Heart left ventricle (tissue), 16 donors: ENCODE results near the gene UBE2M. TPM values are rescaled to one million over a fixed set of nuclear protein-coding genes. Genes with fewer than 3 reads are reported as not detected.

Experiments used
- ATAC-seq, 4 donors: fragments of 200-7000 bp; cut with Tn5 transposase; one replicate each; pipeline ENCODE4 v1.9.1; 2020 to 2022; ENCODE audit warnings: moderate library complexity in 4 of 4, mild to moderate bottlenecking in 3 of 4, moderate number of reproducible peaks in 1 of 4
- DNase-seq, 5 donors: peaks; one replicate each; pipeline ENCODE4 v3.0.0-alpha.2; 2020
- H3K27ac ChIP-seq, 12 donors: fragments of 200-600 bp; sonication (generic) in 4 of 12; one replicate each; pipeline versions ENCODE4 v1.5.0 to v1.8.0; 2016 to 2022; ENCODE audit warnings: mild to moderate bottlenecking in 2 of 12
- H3K27me3 ChIP-seq, 9 donors: fragments of 200-600 bp; sonication (generic) in 2 of 9; one replicate each; pipeline versions ENCODE4 v1.5.1 to v1.8.0; 2016 to 2022; ENCODE audit warnings: mild to moderate bottlenecking in 3 of 9
- H3K36me3 ChIP-seq, 9 donors: fragments of 200-600 bp; sonication (generic) in 2 of 9; one replicate each; pipeline versions ENCODE4 v1.5.0 to v1.8.0; 2018 to 2022; ENCODE audit warnings: mild to moderate bottlenecking in 2 of 9
- H3K4me1 ChIP-seq, 12 donors: fragments of 200-600 bp; sonication (generic) in 4 of 12; one replicate each; pipeline versions ENCODE4 v1.5.0 to v1.8.0; 2016 to 2022; ENCODE audit warnings: mild to moderate bottlenecking in 3 of 12
- H3K4me3 ChIP-seq, 12 donors: fragments of 200-600 bp; sonication (generic) in 4 of 12; one replicate each; pipeline versions ENCODE4 v1.5.0 to v1.8.0; 2017 to 2022; ENCODE audit warnings: mild to moderate bottlenecking in 9 of 12, moderate library complexity in 4 of 12
- H3K9me3 ChIP-seq, 12 donors: fragments of 200-600 bp; sonication (generic) in 4 of 12; one replicate each; pipeline versions ENCODE4 v1.5.0 to v1.8.0; 2016 to 2022; ENCODE audit warnings: mild to moderate bottlenecking in 1 of 12
- POLR2A ChIP-seq, 2 donors: fragments of 450-650 bp; IDR thresholded peaks; one replicate each; pipeline ENCODE4 v1.6.1; 2017; ENCODE audit warnings: antibody characterized with exemption in 2 of 2, mild to moderate bottlenecking in 2 of 2, moderate library complexity in 2 of 2
- WGBS, 4 donors: extraction: QIAGEN DNeasy Blood & Tissue Kit in 2 of 4; methylation state at CpG; one replicate each; pipeline versions ENCODE4 v1.1.5 to v1.1.7; 2013 to 2018; 5-methylcytosine and 5-hydroxymethylcytosine counted together
- intact Hi-C, 10 donors: fragments of 100-400 bp; cut with DNase I; formaldehyde crosslinking; loops; one replicate each; pipeline versions ENCODE4 v1.11.1 to v1.14.2; 2022
- polyA plus RNA-seq, 2 donors: library from polyadenylated mRNA; stranded (reverse); fragments of 200-250 nt; gene quantifications; one replicate each; pipeline ENCODE4 v1.2.3, GENCODE V29; 2013
- total RNA-seq, 9 donors: library from RNA; depleted of rRNA in 2 of 9; stranded (reverse); fragments of >200 nt in 2 of 9; fragmentation: NEBNext Ultra II Directional in 3 of 9; extraction: Animal tissue kit (Norgen Biotek cat#: 25700) in 3 of 9; gene quantifications; one replicate each; pipeline versions ENCODE4 v1.1.0 to v1.2.4, GENCODE V29; 2016 to 2023
- TF ChIP-seq, protein P1 (sequence below), 12 donors: fragments of 200-600 bp; sonication (generic) in 4 of 12; IDR thresholded peaks; one replicate each; pipeline versions ENCODE4 v1.5.0 to v1.8.0; 2018 to 2022; ENCODE audit warnings: antibody characterized with exemption in 12 of 12, mild to moderate bottlenecking in 5 of 12
- donor health status: ischemic (EF 13 %, LVEDD 7.1; RV severe dilation, severe dysfunction).
- donor health status: healthy with polysubstance abuse.
- donor health status: DM: no; HTN: yes; CAD: no.
- donor health status: DM: no; HTN: no; CAD: no.
- donor health status: ischemic (EF 25% LVEDD 6.9; RV normal size, moderate dysfunction).
- donor health status: ischemic (EF 25% LVEDD 5.7; RV mildly dilated, moderate dysfunction).
- donor health status: healthy.
- donor health status: DM: yes; HTN: yes; CAD: no.
- donor health status: ischemic (EF 35%, LVEDD 5.7; RV mildly dilated, moderate dysfunction).
- donor health status: nonischemic (EF 11% LVEDD 7.7; RV severe dilation, severe dysfunction).
- donor health status: DM: yes; HTN: yes; CAD: no.
- donor health status: PGD.
- donor health status: ischemic (EF 29% LVEDD 5.4; RV normal size, mild dysfunction).
- donor health status: nonischemic (EF 23%, LVEDD 6.1; RV moderate dilation, normal function).

The UBE2M gene
- total and polyA plus RNA-seq, 11 donors, result 35.3 to 139 (median 114) TPM

DNA sequence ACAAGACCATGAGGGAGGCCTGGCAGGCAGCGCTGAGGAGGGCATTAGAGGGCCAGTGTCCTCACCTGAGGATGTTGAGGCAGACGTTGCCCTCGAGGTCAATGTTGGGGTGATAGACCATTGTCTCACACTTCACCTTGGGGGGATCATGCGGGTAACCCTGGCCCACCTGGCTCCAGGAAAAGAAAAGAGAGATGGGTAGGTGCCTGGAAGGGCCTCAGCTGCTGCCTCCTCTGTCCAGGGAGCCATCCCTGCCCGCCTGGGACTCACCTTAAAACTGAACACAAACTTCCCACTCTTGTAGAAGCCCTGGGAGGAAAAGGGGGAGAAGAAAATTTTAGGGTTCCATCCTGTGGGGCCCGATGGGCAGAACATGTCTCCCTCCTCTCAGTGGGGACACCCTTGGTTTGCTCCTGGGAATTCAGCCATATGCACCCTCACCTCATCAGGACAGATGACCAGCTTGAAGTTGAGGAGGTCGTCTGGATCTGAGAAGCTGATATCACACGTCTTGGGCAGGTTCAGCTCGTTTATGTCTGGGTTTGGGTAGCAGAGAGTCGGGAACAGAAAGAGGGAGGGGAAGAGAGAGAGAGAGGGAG, 1.7 kb downstream of the UBE2M start:
- peaks cover 0 to 1% (median 0%) of the 10 kb centered on the region in 9 donors for H3K27me3 ChIP-seq
- TF ChIP-seq, protein P1, sequence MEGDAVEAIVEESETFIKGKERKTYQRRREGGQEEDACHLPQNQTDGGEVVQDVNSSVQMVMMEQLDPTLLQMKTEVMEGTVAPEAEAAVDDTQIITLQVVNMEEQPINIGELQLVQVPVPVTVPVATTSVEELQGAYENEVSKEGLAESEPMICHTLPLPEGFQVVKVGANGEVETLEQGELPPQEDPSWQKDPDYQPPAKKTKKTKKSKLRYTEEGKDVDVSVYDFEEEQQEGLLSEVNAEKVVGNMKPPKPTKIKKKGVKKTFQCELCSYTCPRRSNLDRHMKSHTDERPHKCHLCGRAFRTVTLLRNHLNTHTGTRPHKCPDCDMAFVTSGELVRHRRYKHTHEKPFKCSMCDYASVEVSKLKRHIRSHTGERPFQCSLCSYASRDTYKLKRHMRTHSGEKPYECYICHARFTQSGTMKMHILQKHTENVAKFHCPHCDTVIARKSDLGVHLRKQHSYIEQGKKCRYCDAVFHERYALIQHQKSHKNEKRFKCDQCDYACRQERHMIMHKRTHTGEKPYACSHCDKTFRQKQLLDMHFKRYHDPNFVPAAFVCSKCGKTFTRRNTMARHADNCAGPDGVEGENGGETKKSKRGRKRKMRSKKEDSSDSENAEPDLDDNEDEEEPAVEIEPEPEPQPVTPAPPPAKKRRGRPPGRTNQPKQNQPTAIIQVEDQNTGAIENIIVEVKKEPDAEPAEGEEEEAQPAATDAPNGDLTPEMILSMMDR (IDR thresholded peaks at IDR 0.05), result no peak
- intact Hi-C loops, result no loop called here
- WGBS, 4 donors, result 56 to 66% (median 61%) methylated on average over 10 of the region's 10 CpGs
- H3K9me3 ChIP-seq, result no peaks in the 10 kb centered on the region
- ATAC-seq (no peak), DNase-seq (peak in 1 of 5 donors; percentile 24)
- peak overlapping the region in 8 of 12 donors; percentile 90 to 100 (median 100) for H3K27ac ChIP-seq
- peaks cover 9 to 58% (median 50%) of the 10 kb centered on the region in 12 donors for H3K4me1 ChIP-seq
- H3K4me3 ChIP-seq, result peak overlapping the region in 11 of 12 donors; percentile 4 to 96 (median 80)
- peaks cover 0 to 40% (median 30%) of the 10 kb centered on the region in 9 donors for H3K36me3 ChIP-seq

DNA sequence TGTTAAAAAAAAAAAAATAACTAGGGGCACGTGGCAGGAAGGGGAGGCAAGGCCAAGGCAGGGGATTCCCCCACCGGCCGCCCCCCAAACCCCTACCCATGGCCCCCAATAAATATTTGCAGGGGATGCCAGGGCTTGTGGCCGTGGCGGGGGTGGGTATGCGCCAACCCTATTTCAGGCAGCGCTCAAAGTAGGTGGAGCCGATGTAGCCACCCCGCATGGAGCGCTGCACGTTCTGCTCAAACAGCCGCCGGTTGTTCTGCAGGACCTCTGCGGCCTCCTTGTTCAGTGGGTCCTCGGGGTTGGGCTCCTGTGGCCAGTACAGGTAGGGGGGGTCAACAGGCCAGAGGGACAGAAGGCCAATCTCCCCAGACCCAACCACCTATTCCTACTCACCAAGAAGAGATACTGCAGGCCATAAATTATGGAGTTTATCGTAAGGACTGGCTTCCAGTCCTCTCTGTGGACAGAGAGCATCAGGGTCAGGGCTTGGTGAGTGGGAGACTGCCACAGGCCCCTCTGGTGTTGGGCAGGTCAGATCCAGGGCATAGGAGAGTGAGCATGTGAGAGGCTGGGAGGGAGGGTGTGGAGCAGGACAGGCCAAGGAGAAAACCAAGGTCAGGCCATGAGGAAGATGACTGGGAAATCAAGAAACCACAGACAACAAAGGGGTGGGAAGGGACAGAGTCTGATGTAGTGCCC, 2.3 kb downstream of the UBE2M start:
- Histone ChIP-seq H3K9me3 (no peaks in the 10 kb centered on the region), H3K27me3 (no peaks in the 10 kb centered on the region), H3K36me3 (peaks cover 0 to 46% (median 37%) of the 10 kb centered on the region in 9 donors), H3K4me1 (peaks cover 7 to 53% (median 46%) of the 10 kb centered on the region in 12 donors), H3K27ac (peak overlapping the region in 9 of 12 donors; percentile 86 to 100 (median 100)), H3K4me3 (peak overlapping the region in 6 of 12 donors; percentile 74 to 97 (median 79))
- DNase-seq, result peak in 2 of 5 donors; percentile 27 to 29
- intact Hi-C loops, result loop anchor here in 2 of 10 donors (1.0 kb wide), 1 partner anchor 12 kb away; the partner anchor contains the start of gene TRIM28 (in 2 of the 2)
- TF ChIP-seq, protein P1 (IDR thresholded peaks at IDR 0.05), result no peak
- no peak for TF ChIP-seq POLR2A (IDR thresholded peaks at IDR 0.05)
- no peak for ATAC-seq
- WGBS, 4 donors, result 81 to 86% (median 86%) methylated on average over 8 to 16 of the region's 16 CpGs

DNA sequence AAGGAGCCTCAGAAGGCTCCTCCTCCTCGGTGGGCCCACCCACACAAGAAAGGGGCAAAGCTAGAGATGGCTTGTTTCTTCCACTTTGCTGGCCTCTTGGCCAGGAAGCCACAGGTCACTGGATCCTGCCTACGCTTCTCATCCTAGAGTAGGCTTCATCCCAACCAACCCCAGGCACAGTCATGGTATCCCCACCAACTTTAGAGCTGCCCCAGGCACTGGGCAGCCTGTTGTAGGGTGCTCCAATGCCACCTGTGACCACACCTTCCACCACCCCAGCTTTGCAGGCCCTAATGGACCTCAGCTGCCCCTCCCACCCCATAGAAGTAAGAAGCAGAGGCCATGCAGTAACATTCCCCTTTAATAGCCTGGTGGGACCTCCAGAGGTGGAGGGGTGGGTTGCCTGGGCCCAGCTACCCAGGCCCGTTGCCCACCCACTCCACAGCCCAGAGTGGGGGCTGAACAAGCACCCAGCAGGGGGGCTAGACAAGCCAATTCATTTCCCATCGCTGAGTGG, 3.0 kb downstream of the UBE2M start:
- Histone ChIP-seq H3K36me3 (peaks cover 0 to 53% (median 43%) of the 10 kb centered on the region in 9 donors), H3K27ac (peak overlapping the region; percentile 66 to 100 (median 94)), H3K4me3 (peak overlapping the region; percentile 8 to 97 (median 82)), H3K4me1 (peaks cover 7 to 53% (median 44%) of the 10 kb centered on the region in 12 donors), H3K9me3 (no peaks in the 10 kb centered on the region), H3K27me3 (no peaks in the 10 kb centered on the region)
- intact Hi-C loops, result loop anchor here in 2 of 10 donors (1.0 kb wide), 1 partner anchor 11 kb away; the partner anchor contains the start of gene TRIM28 (in 2 of the 2)
- ATAC-seq (no peak), DNase-seq (peak in 1 of 5 donors; percentile 24)
- 41 to 60% (median 45%) methylated on average over 4 of the region's 4 CpGs for WGBS, 4 donors
- TF ChIP-seq, protein P1 (IDR thresholded peaks at IDR 0.05), result no peak
- TF ChIP-seq POLR2A (IDR thresholded peaks at IDR 0.05), result no peak
